Mucosa of stomach (tissue), 1 donor: ENCODE data around the gene SPTY2D1.
"Not testable (repeated sequence)": the region's sequence is repeated elsewhere in the genome, so short reads cannot be mapped to it uniquely, and the experiment has no call there.

Experiments used
- H3K27me3 ChIP-seq: one replicate; pipeline ENCODE4 v1.7.0; 2013; ENCODE audit warnings: mild to moderate bottlenecking, low read length; ENCODE audit not compliant: control insufficient read depth, insufficient read depth
- H3K36me3 ChIP-seq: one replicate; pipeline ENCODE4 v1.7.0; 2013; ENCODE audit warnings: low read length; ENCODE audit not compliant: control insufficient read depth, insufficient read depth
- H3K4me1 ChIP-seq: one replicate; pipeline ENCODE4 v1.7.0; 2013; ENCODE audit warnings: mild to moderate bottlenecking, low read length; ENCODE audit not compliant: control insufficient read depth, insufficient read depth
- H3K4me3 ChIP-seq: one replicate; pipeline ENCODE4 v1.7.0; 2013; ENCODE audit warnings: low read length
- H3K9ac ChIP-seq: one replicate; pipeline ENCODE4 v1.7.0; 2013; ENCODE audit warnings: mild to moderate bottlenecking, low read length, moderate library complexity
- H3K9me3 ChIP-seq: one replicate; pipeline ENCODE4 v1.7.0; 2013; ENCODE audit warnings: mild to moderate bottlenecking, low read length, moderate library complexity; ENCODE audit not compliant: control insufficient read depth
- donor health status: Pancreatic carcinoma.

SPTY2D1 gene

DNA sequence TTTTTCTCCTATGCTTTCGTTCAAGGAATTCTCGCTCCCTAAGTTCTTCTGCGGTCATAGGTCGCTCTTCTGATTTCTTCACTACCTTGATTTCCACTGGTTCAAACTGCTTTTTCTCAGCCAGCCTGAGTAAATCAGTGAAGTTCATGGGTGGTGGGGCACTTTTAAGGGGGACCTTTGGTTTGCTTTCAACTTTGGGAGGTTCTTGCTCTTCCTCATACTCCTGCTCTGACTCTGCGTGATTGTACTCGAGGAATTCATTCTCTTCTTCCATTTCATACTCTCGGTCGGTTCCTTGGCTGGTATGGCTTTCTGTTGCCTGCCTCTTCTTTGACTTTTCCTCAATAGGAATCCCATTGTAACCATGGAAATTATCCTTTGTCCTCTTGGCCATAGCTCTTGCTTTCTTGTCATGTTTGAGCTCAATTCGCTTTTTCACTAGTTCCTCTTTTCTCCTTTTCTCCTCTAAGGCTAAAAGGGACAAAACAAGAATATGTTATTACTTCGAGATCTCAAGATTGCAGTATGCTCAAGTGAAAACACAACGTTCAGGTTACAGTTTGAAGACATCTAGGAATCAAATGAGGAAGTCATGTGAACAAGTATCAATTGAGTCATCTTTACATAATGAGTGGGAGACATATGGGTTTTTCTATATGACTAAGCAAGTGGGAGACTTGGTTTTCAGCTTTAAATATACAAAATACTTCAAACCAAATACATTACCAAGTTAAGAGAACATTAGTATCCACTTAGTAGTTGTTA lies 18.3 kb downstream of the SPTY2D1 start:
- no peaks in the 10 kb centered on the region for H3K9me3 ChIP-seq

DNA sequence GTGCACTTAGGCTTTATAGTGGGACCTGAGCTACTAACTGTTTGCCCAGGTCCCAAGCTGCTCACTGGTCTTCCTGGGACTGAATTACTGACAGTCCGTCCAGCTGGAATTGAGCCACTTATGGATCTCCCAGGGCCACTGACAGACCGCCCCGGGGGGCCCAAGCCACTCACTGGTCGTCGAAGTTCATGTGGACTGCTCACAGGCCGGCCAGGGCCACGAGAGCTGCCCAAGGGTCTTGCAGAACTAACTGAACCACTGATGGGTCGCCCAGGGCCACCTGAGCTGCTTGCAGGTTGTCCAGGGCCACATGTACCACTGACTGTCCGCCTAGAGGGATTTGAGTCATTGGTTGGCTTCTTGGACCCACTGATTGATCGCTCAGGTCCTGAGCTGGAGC lies 19.5 kb downstream of the SPTY2D1 start:
- Histone ChIP-seq H3K27me3 (no peaks in the 10 kb centered on the region), H3K4me3 (no peak overlapping the region), H3K9ac (no peak overlapping the region), H3K4me1 (no peaks in the 10 kb centered on the region), H3K36me3 (peaks cover 14% of the 10 kb centered on the region), H3K9me3 (no peaks in the 10 kb centered on the region)

More for the DNA sequence above, 18.3 kb downstream of the SPTY2D1 start:
- H3K9ac ChIP-seq = no peak overlapping the region
- peaks cover 14% of the 10 kb centered on the region for H3K36me3 ChIP-seq
- H3K4me3 ChIP-seq = no peak overlapping the region
- no peaks in the 10 kb centered on the region for H3K27me3 ChIP-seq
- H3K4me1 ChIP-seq = no peaks in the 10 kb centered on the region

DNA sequence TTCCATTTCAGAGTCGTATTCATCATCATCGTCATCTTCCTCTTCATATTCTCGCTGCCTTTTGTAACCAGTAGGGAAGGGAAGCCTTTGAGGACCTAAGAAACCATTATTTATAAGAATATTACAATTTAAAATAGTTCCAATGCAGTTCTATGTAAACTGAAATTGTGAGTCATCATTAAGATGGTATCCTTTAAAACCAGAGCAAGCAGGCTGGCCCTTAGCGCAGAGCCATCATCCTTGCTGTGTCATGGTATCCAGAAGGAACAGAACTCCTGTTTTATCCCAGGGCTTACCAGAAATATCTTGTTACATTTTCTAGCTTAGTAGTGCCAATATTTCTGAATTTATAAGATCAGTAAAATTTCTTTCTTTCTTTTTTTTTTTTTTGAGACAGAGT lies 21.7 kb downstream of the SPTY2D1 start:
- H3K9me3 ChIP-seq = no peaks in the 10 kb centered on the region
- H3K27me3 ChIP-seq = no peaks in the 10 kb centered on the region
- no peak overlapping the region for H3K9ac ChIP-seq
- no peaks in the 10 kb centered on the region for H3K4me1 ChIP-seq
- no peak overlapping the region for H3K4me3 ChIP-seq
- H3K36me3 ChIP-seq = peaks cover 14% of the 10 kb centered on the region

DNA sequence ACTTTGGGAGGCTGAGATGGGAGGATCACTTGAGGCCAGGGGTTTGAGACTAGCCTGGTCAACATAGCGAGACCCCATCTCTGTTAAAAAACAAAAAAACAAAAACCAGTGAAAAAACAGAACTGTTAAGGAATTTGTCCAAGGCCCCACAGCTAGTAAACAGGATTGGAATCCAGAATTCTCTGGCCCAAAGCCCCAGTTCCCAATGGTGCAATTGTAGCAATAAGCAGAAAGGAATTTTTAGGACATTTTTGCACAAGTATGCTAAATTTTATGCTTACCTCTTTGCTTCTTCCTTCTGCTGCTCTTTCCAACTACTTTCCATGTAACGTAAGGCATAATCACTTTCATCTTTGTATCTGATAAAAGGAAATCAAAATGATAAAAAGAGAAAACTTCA lies 22.9 kb downstream of the SPTY2D1 start:
- Histone ChIP-seq H3K9me3 (no peaks in the 10 kb centered on the region), H3K4me1 (no peaks in the 10 kb centered on the region), H3K36me3 (peaks cover 14% of the 10 kb centered on the region), H3K9ac (no peak overlapping the region), H3K27me3 (no peaks in the 10 kb centered on the region), H3K4me3 (no peak overlapping the region)

DNA sequence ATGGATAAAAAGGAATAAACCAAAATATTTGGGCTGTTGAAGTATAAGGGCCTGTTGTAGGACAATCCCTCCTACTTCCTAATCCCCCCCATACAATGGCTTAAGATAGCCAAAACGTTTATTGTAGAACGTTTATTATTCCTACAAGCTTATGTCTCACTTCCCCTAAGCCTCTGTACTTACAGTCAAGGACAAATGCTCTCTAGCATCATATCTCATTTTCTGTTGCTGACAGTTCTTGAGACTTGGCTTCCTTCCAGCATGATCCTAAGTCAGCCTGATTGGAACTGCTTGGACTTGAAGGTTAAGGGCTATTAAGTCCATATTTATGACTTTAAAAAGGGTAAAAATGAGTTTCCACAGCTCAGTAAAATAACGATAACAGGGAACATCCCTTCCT lies 25.8 kb downstream of the SPTY2D1 start:
- H3K36me3 ChIP-seq = peaks cover 4% of the 10 kb centered on the region

DNA sequence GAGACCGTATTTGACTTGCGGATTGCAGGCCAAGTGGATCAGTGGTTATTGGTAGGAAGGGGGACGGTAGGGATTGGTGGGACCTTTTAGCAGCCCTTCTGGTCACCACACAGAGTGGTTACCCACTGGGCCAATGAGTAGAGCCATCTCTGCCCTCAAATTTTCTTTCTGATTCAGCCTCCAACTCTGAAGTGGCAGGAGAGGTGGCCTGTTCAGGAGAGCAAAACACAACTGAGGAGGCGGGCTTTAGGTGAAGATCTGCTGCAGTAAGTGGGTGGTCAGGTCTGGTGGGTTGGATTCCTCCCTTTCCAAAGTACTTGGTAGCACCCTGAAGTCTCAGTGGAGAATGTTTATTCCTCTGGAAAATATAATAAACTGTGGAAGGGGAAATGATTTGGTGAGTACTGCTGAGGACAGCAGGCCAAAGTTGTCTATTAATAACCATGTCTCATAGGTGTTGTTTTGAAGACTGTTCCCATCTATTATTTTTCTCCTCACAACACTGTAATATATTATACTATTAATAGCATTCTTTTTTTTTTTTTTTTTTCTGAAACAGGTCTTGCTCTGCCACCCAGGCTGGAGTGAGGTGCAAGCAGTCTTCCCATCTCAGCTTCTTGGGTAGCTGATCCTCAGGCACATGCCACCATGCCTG lies 33.1 kb downstream of the SPTY2D1 start:
- no peaks in the 10 kb centered on the region for H3K27me3 ChIP-seq
- H3K9me3 ChIP-seq = no peaks in the 10 kb centered on the region
- H3K4me3 ChIP-seq = no peak overlapping the region
- no peaks in the 10 kb centered on the region for H3K4me1 ChIP-seq
- H3K9ac ChIP-seq = no peak overlapping the region
- no peaks in the 10 kb centered on the region for H3K36me3 ChIP-seq

More for the DNA sequence above, 25.8 kb downstream of the SPTY2D1 start:
- no peaks in the 10 kb centered on the region for H3K27me3 ChIP-seq
- no peak overlapping the region for H3K9ac ChIP-seq
- no peaks in the 10 kb centered on the region for H3K9me3 ChIP-seq
- no peaks in the 10 kb centered on the region for H3K4me1 ChIP-seq
- no peak overlapping the region for H3K4me3 ChIP-seq

DNA sequence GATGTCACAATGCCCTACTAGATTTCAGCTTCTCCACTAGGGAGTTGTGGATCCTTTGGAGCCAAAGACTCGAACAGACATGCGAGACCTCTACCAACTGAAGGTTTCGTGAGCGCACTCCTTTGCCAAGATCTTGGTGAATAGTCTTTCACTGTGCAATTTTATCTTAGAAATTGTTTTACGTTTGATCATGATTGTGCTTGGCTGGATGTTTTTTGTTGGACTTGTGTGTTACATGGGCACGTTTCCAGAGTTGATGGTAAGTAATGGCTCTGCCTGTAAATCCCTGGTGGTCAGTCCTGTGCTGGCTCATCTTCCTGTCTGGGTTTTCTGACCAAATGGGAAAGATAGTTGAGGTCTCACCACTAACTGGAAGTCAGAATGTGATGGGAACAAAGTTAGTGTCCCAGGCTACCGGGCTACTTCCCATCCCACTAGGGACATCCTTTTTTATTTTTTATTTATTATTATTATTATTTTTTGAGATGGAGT lies 34.4 kb downstream of the SPTY2D1 start, which contains the start of gene MISFA:
MISFA (plus strand) TSS at position 51 of the 492 bp plus-strand sequence; CDS start at position 191, 140 bp downstream.
- Histone ChIP-seq H3K36me3 (no peaks in the 10 kb centered on the region), H3K9me3 (no peaks in the 10 kb centered on the region), H3K9ac (no peak within 1 kb of the TSS), H3K27me3 (no peaks in the 10 kb centered on the region), H3K4me3 (no peak within 1 kb of the TSS), H3K4me1 (no peaks in the 10 kb centered on the region)

DNA sequence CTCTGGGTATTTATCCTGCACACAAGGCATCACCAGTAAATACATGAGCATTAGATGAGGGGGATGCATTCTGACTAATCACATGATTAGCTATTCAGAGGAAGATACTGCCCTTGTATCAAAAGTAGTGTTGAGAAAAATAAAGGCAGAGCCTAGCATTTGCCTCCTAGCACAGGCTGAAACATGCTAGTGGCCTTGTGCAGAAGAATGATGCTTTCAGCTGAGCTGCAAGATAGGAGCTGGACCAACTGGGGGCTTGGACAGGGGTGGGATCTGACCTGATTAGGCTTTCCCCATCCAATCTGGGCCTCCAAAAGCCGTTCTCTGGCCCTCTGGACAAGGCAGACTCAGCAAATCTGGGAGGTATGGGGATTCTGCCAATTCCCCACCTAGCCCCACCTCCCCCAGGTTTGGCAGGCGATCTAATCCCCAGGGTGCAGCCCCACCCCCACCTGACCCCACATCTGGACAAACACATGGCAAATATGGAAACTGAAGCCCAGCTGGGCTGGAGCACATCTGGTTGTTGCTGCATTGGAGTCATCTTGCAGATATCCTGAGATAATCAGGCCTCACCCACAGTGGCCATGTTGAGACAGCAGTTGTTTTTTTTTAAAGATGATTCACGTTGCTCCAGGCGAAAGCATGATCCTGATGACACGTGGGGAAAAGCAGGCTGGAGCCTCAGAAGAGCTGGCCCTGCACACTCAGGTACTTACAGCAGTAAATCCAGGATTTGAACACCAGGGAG lies 39.0 kb downstream of the SPTY2D1 start:
- Histone ChIP-seq H3K9me3 (no peaks in the 10 kb centered on the region), H3K4me1 (peaks cover 9% of the 10 kb centered on the region), H3K36me3 (no peaks in the 10 kb centered on the region), H3K4me3 (no peak overlapping the region), H3K27me3 (no peaks in the 10 kb centered on the region), H3K9ac (no peak overlapping the region)

DNA sequence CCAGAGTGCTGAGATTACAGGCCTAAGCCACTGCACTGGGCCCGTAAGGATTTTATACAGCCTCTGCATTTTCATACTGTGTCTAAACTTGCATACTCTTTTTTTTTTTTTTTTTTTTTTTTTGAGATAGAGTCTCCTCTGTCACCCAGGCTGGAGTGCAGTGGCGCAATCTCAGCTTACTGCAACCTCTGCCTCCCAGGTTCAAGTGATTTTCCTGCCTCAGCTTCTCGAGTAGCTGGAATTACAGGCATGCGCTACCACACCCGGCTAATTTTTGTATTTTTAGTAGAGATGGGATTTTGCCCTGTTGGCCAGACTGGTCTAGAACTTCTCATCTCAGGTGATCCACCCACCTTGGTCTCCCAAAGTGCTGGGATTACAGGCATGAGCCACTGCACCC lies 40.1 kb downstream of the SPTY2D1 start:
- H3K4me3 ChIP-seq = not testable (repeated sequence)

DNA sequence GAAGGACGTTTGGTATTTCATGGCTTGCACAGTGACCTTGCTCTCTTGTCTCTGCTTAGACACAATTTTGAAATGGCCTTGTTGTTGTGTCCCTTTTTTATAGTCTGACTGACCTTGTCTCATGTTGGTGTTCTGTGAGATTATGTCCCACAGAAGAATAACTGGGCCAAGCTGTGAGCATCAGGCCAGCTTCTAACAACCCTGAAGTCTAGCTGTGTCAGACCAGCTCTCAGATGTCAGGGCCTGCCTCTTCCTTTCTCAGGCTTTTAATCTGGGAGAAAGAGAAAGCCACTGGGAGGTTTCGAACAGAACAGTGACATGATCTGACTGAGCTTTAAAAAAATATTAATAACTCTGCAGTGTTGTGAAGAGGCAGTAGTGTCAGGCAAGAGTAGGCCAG lies 43.6 kb downstream of the SPTY2D1 start:
- H3K4me1 ChIP-seq = peaks cover 26% of the 10 kb centered on the region
- no peak overlapping the region for H3K9ac ChIP-seq
- no peaks in the 10 kb centered on the region for H3K27me3 ChIP-seq

More for the DNA sequence above, 40.1 kb downstream of the SPTY2D1 start:
- H3K4me1 ChIP-seq = peaks cover 20% of the 10 kb centered on the region
- H3K9me3 ChIP-seq, H3K9ac ChIP-seq, H3K36me3 ChIP-seq, H3K27me3 ChIP-seq: not testable (repeated sequence)

DNA sequence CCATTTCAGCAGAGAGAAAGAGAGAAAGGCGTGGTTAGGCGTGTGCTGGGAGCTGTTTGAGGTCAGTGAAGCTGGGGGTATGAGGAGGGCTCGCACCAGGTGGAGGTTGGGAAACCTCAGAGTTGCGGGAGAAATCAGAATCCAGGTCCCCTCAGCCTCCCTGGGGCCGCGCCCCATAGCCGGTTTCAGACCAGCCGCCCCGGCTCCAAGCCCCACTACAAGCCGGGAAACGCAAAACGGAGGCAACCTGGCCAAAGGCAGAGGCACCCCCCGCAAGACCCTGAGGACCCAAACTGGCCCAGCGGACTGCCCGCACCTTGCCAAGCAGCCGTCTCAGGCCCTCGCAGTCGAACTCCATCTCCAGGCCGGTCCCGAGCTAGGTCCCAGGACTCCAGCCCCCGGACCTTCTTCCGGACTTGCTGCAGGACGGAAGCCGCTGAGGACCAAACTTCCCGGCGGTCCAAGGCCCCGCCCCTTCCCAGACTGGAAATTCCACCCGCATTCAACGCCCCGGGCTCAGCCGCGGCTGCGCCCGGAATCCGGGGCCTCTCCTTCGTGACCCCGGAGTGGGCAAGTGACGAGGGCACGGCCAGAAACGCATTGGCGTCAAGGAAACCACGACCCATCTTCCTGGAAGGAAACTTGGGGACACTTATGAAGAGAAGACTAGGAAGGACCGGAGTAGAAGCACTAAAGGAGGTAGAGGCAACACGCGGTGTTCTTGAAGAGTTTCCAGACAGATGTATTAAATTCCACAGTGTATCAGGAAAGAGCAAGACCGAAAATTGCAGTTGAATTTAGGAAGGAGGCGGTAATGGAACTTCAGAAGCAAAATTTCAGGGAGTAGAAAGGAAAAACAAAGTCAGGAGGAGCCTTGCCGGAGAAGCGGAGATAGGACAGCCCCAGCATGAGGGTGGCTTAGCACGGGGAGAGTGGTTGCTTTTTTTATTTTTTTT lies 45.6 kb downstream of the SPTY2D1 start, which contains the start of gene UEVLD:
UEVLD (minus strand) TSS at position 438 of the 956 bp plus-strand sequence; CDS start at position 358, 80 bp downstream.
- no peaks in the 10 kb centered on the region for H3K36me3 ChIP-seq
- H3K4me1 ChIP-seq = peaks cover 26% of the 10 kb centered on the region
- no peaks in the 10 kb centered on the region for H3K27me3 ChIP-seq

More for the DNA sequence above, 43.6 kb downstream of the SPTY2D1 start:
- H3K36me3 ChIP-seq = no peaks in the 10 kb centered on the region
- H3K9me3 ChIP-seq = no peaks in the 10 kb centered on the region
- no peak overlapping the region for H3K4me3 ChIP-seq

More for the DNA sequence above, 45.6 kb downstream of the SPTY2D1 start, which contains the start of gene UEVLD:
- Histone ChIP-seq H3K9me3 (no peaks in the 10 kb centered on the region), H3K4me3 (peak within 1 kb of the TSS; percentile 96), H3K9ac (peak within 1 kb of the TSS; percentile 92)
